Smooth muscle cell (in vitro differentiated cells): ENCODE measurements around the gene LDB1. TPM values are rescaled to one million over a fixed set of nuclear protein-coding genes. Genes with fewer than 3 reads are reported as not detected.

ENCODE experiments used
- DNase-seq: peaks from one replicate; lab custom pipeline; 2025; ENCODE audit not compliant: unreplicated experiment; lab: John Stamatoyannopoulos, UW
- H2AFZ ChIP-seq: fragments of 200-600 bp; sonication (generic); 2 replicates; pipeline ENCODE4 v1.6.0; 2016; ENCODE audit warnings: antibody characterized with exemption, low read depth, mild to moderate bottlenecking
- H3F3A ChIP-seq: fragments of 200-600 bp; sonication (generic); 2 replicates; pipeline ENCODE4 v1.6.0; 2017; ENCODE audit warnings: antibody characterized with exemption, low read depth
- H3K27ac ChIP-seq: fragments of 200-600 bp; sonication (generic); 2 replicates; pipeline ENCODE4 v1.5.1; 2016; ENCODE audit warnings: low read depth, mild to moderate bottlenecking
- H3K27me3 ChIP-seq: fragments of 200-600 bp; sonication (generic); 2 replicates; pipeline ENCODE4 v1.6.1; 2016; ENCODE audit warnings: low read depth, mild to moderate bottlenecking
- H3K36me3 ChIP-seq: fragments of 200-600 bp; sonication (generic); 2 replicates; pipeline ENCODE4 v1.5.1; 2016; ENCODE audit warnings: low read depth
- H3K4me1 ChIP-seq: fragments of 200-600 bp; sonication (generic); 2 replicates; pipeline ENCODE4 v1.5.1; 2016; ENCODE audit warnings: low read depth
- H3K4me2 ChIP-seq: fragments of 200-600 bp; sonication (generic); 2 replicates; pipeline ENCODE4 v1.6.0; 2016; ENCODE audit warnings: mild to moderate bottlenecking
- H3K4me3 ChIP-seq: fragments of 200-600 bp; sonication (generic); 2 replicates; pipeline ENCODE4 v1.5.1; 2016; ENCODE audit warnings: mild to moderate bottlenecking
- H3K79me2 ChIP-seq: fragments of 200-600 bp; sonication (generic); 2 replicates; pipeline ENCODE4 v1.6.0; 2016; ENCODE audit warnings: low read depth, mild to moderate bottlenecking
- H3K9ac ChIP-seq: fragments of 200-600 bp; sonication (generic); 2 replicates; pipeline ENCODE4 v1.6.0; 2016; ENCODE audit warnings: low read depth
- H3K9me3 ChIP-seq: fragments of 200-600 bp; sonication (generic); replicated peaks from 2 replicates; pipeline ENCODE4 v1.5.1; 2016; ENCODE audit warnings: low read depth
- H4K20me1 ChIP-seq: fragments of 200-600 bp; sonication (generic); 2 replicates; pipeline ENCODE4 v1.6.0; 2016; ENCODE audit warnings: low read depth
- CTCF ChIP-seq: fragments of 200-600 bp; sonication (generic); IDR thresholded peaks from 2 replicates; pipeline ENCODE4 v1.5.1; 2017; ENCODE audit warnings: borderline replicate concordance, mild to moderate bottlenecking, antibody characterized with exemption; ENCODE audit not compliant: insufficient read depth, poor library complexity, severe bottlenecking
- WGBS: methylation state at CpG from one replicate; pipeline ENCODE4 v1.1.7; 2016; ENCODE audit warnings: low lambda C conversion rate; 5-methylcytosine and 5-hydroxymethylcytosine counted together
- polyA plus RNA-seq: library from polyadenylated mRNA; unstranded; fragments of >200 nt; fragmentation: Nextera tagmentation; extraction: Ambion mirVana; gene quantifications from 2 replicates; pipeline ENCODE4 v1.2.1, GENCODE V29; 2016
- total RNA-seq: library from RNA; depleted of rRNA; stranded (reverse); fragments of >200 nt; gene quantifications from 2 replicates; pipeline ENCODE4 v1.2.3, GENCODE V29; 2014

The LDB1 gene
- total and polyA plus RNA-seq, 2 experiments from 2014 or later: 34.4 to 52.5 TPM

- WGBS: 12% methylated on average over 6 of the region's 6 CpGs
- Histone ChIP-seq H4K20me1 (peaks cover 33% of the 10 kb centered on the region), H3K79me2 (peaks cover 52% of the 10 kb centered on the region), H3K4me3 (peak overlapping the region; percentile 74), H3K27me3 (no peaks in the 10 kb centered on the region), H2AFZ (no peak overlapping the region), H3K4me2 (peak overlapping the region; percentile 85), H3K9ac (peak overlapping the region; percentile 92), H3K36me3 (no peaks in the 10 kb centered on the region), H3K27ac (peak overlapping the region; percentile 91), H3K4me1 (peaks cover 55% of the 10 kb centered on the region), H3F3A (peaks cover 31% of the 10 kb centered on the region), H3K9me3 (no peaks in the 10 kb centered on the region)
- no peak for TF ChIP-seq CTCF
- DNase-seq: no peak
These were observed 1.3 kb downstream of the LDB1 start for GRCh38 chr10:102118867-102119266.

GRCh38 chr10:102117391-102118159 lies 2.6 kb downstream of the LDB1 start:
- H3K36me3 ChIP-seq: no peaks in the 10 kb centered on the region
- no peak overlapping the region for H2AFZ ChIP-seq
- no peaks in the 10 kb centered on the region for H3K27me3 ChIP-seq
- H3K4me1 ChIP-seq: peaks cover 67% of the 10 kb centered on the region
- peaks cover 46% of the 10 kb centered on the region for H4K20me1 ChIP-seq
- H3F3A ChIP-seq: peaks cover 31% of the 10 kb centered on the region
- WGBS: 6% methylated on average over 7 of the region's 12 CpGs
- H3K4me2 ChIP-seq: peak overlapping the region; percentile 85
- peak overlapping the region; percentile 74 for H3K4me3 ChIP-seq
- peak overlapping the region; percentile 91 for H3K27ac ChIP-seq
- peak overlapping the region; percentile 92 for H3K9ac ChIP-seq
- H3K79me2 ChIP-seq: peaks cover 65% of the 10 kb centered on the region
- DNase-seq: peak; percentile 86
- TF ChIP-seq CTCF: peak; percentile 8
- no peaks in the 10 kb centered on the region for H3K9me3 ChIP-seq

GRCh38 chr10:102116656-102117055 lies 3.5 kb downstream of the LDB1 start:
- H4K20me1 ChIP-seq: peaks cover 55% of the 10 kb centered on the region
- WGBS: 71% methylated on average over 1 of the region's 1 CpG
- no peaks in the 10 kb centered on the region for H3K27me3 ChIP-seq
- H3K27ac ChIP-seq: peak overlapping the region; percentile 91
- no peaks in the 10 kb centered on the region for H3K36me3 ChIP-seq
- H3K9ac ChIP-seq: no peak overlapping the region
- H3K4me3 ChIP-seq: peak overlapping the region; percentile 74
- peaks cover 59% of the 10 kb centered on the region for H3K4me1 ChIP-seq
- peak overlapping the region; percentile 85 for H3K4me2 ChIP-seq
- H3K9me3 ChIP-seq: no peaks in the 10 kb centered on the region
- H2AFZ ChIP-seq: no peak overlapping the region
- DNase-seq: no peak
- no peak for TF ChIP-seq CTCF
- H3K79me2 ChIP-seq: peaks cover 74% of the 10 kb centered on the region
- peaks cover 23% of the 10 kb centered on the region for H3F3A ChIP-seq
